Vagina (tissue), 2 donors: ENCODE results near the gene MAST2. TPM values are rescaled to one million over a fixed set of nuclear protein-coding genes. Genes with fewer than 3 reads are reported as not detected.

Experiments used
- DNase-seq, 2 donors: peaks; one replicate each; pipeline ENCODE4 v3.0.0-alpha.2; 2017; ENCODE audit errors: extremely low spot score in 2 of 2
- H3K27ac ChIP-seq: fragments of 200-600 bp; sonication (generic); one replicate; pipeline ENCODE4 v1.5.1; 2019
- H3K27me3 ChIP-seq: fragments of 200-600 bp; sonication (generic); one replicate; pipeline ENCODE4 v1.5.1; 2019
- H3K36me3 ChIP-seq, 2 donors: fragments of 200-600 bp; sonication (generic); one replicate each; pipeline ENCODE4 v1.5.1; 2017 to 2019
- H3K4me1 ChIP-seq: fragments of 200-600 bp; sonication (generic); one replicate; pipeline ENCODE4 v1.5.1; 2019
- H3K4me3 ChIP-seq, 2 donors: fragments of 200-600 bp; sonication (generic); 1 replicate in 1 of 2; 2 replicates in 1 of 2; pipeline ENCODE4 v1.5.1; 2016 to 2019
- H3K9me3 ChIP-seq: fragments of 200-600 bp; sonication (generic); one replicate; pipeline ENCODE4 v1.5.1; 2019
- POLR2A ChIP-seq, 2 donors: fragments of 450-650 bp; IDR thresholded peaks; one replicate each; pipeline ENCODE4 v1.6.1; 2017; ENCODE audit warnings: antibody characterized with exemption in 2 of 2, mild to moderate bottlenecking in 2 of 2, moderate library complexity in 2 of 2
- POLR2AphosphoS5 ChIP-seq, 2 donors: sonication (generic); formaldehyde crosslinking; IDR thresholded peaks; one replicate each; pipeline ENCODE4 v1.9.0; 2017; ENCODE audit warnings: antibody characterized with exemption in 2 of 2, mild to moderate bottlenecking in 2 of 2, low read depth in 1 of 2; ENCODE audit not compliant: insufficient read depth in 1 of 2
- intact Hi-C: fragments of 100-400 bp; cut with DNase I; formaldehyde crosslinking; loops from one replicate; pipeline ENCODE4 v1.15.1; 2023
- total RNA-seq: library from RNA; depleted of rRNA; stranded (reverse); fragments of >200 nt; gene quantifications from one replicate; pipeline ENCODE4 v1.2.3, GENCODE V29; 2016
- TF ChIP-seq, protein P1 (sequence below), 3 experiments: fragments of 450-650 bp in 2 of 3; fragments of 200-600 bp in 1 of 3; sonication (generic) in 1 of 3; IDR thresholded peaks; one replicate each; pipeline ENCODE4 v1.5.1; 2017 to 2019; ENCODE audit warnings: antibody characterized with exemption in 3 of 3, mild to moderate bottlenecking in 2 of 3, moderate library complexity in 2 of 3

Gene MAST2
- total RNA-seq, 1 donor from 2014 or later: 28.2 TPM

DNA sequence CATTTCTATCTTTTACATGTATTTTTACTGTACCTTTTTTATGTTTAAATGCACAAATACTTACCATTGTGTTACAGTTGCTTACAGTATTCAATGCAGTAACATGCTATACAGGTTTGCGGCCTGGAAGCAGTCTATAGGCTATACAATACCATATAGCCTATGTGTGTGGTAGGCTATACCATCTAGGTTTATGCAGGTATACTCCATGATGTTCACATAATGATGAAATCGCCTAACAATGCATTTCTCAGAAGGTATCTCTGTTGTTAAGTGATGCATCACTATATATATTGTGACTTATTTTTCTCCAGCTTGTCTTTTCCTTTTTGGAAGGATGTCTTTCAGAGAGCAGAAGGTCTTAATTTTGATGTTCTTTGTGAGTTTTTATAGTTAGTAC, 103.5 kb downstream of the MAST2 start:
- no peaks in the 10 kb centered on the region for H3K36me3 ChIP-seq
- no peak overlapping the region for H3K27ac ChIP-seq
- H3K9me3 ChIP-seq: no peaks in the 10 kb centered on the region
- H3K4me1 ChIP-seq: no peaks in the 10 kb centered on the region
- no peak overlapping the region for H3K4me3 ChIP-seq
- DNase-seq: no peak
- intact Hi-C loops: no loop called here
- no peak for TF ChIP-seq POLR2A (IDR thresholded peaks at IDR 0.05)
- TF ChIP-seq, protein P1, sequence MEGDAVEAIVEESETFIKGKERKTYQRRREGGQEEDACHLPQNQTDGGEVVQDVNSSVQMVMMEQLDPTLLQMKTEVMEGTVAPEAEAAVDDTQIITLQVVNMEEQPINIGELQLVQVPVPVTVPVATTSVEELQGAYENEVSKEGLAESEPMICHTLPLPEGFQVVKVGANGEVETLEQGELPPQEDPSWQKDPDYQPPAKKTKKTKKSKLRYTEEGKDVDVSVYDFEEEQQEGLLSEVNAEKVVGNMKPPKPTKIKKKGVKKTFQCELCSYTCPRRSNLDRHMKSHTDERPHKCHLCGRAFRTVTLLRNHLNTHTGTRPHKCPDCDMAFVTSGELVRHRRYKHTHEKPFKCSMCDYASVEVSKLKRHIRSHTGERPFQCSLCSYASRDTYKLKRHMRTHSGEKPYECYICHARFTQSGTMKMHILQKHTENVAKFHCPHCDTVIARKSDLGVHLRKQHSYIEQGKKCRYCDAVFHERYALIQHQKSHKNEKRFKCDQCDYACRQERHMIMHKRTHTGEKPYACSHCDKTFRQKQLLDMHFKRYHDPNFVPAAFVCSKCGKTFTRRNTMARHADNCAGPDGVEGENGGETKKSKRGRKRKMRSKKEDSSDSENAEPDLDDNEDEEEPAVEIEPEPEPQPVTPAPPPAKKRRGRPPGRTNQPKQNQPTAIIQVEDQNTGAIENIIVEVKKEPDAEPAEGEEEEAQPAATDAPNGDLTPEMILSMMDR (IDR thresholded peaks at IDR 0.05): no peak
- no peak for TF ChIP-seq POLR2AphosphoS5 (IDR thresholded peaks at IDR 0.05; ENCODE audit: insufficient read depth in 1 of 2, low read depth in 1 of 2)
- H3K27me3 ChIP-seq: no peaks in the 10 kb centered on the region

DNA sequence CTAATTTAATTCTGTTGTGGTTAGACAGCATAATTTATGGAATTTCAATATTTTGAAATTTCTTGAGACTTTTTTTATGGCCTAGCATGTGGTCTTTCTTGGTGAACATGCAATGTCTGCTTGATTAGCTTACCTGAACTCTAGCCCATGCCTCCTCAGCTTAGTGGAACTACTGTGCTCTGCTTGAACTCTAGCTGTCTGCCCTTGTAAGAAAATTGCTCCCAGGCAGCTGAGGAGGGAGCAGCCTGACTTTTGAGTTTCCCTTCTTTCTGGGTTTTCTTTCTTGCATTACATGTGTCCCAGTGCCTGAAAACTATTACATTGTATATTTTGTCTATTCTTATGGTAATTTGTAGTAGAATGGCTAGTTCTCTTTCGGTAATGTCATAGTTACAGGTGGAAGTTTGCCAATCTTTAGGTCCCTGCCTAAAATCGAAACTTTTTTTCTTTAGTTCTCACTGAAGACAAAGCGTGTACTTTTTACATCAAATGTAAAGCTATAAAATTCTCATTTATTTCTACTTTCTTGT, 105.3 kb downstream of the MAST2 start:
- DNase-seq: no peak
- Histone ChIP-seq H3K36me3 (no peaks in the 10 kb centered on the region), H3K4me3 (no peak overlapping the region), H3K9me3 (no peaks in the 10 kb centered on the region), H3K27ac (no peak overlapping the region), H3K4me1 (peaks cover 10% of the 10 kb centered on the region), H3K27me3 (no peaks in the 10 kb centered on the region)
- intact Hi-C loops: no loop called here
- TF ChIP-seq POLR2AphosphoS5 (IDR thresholded peaks at IDR 0.05; ENCODE audit: insufficient read depth in 1 of 2, low read depth in 1 of 2) (no peak), POLR2A (IDR thresholded peaks at IDR 0.05) (no peak)
- TF ChIP-seq, protein P1 (IDR thresholded peaks at IDR 0.05): no peak

DNA sequence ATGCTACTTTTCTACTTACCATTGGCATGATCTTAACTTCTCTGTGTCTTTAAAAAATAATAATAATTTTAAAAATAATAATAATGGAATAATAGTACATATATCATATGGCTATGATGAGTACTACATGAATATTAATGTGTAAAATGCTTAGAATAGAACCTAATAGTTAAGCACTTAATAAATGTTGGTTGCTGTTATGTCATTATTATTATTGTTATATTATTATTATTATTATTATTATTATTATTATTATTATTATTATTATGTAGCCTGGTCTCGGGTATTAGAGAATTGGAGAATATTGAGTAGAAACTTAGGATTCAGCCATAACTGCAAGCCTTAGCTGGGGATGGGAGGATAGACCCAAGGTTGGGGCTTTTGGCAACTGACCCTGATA, 108.2 kb downstream of the MAST2 start:
- Histone ChIP-seq H3K27ac (no peak overlapping the region), H3K4me1 (peaks cover 10% of the 10 kb centered on the region), H3K36me3 (no peaks in the 10 kb centered on the region), H3K9me3 (no peaks in the 10 kb centered on the region), H3K27me3 (no peaks in the 10 kb centered on the region), H3K4me3 (no peak overlapping the region)
- intact Hi-C loops: no loop called here
- TF ChIP-seq, protein P1 (IDR thresholded peaks at IDR 0.05): no peak
- TF ChIP-seq POLR2AphosphoS5 (IDR thresholded peaks at IDR 0.05; ENCODE audit: insufficient read depth in 1 of 2, low read depth in 1 of 2) (no peak), POLR2A (IDR thresholded peaks at IDR 0.05) (no peak)
- no peak for DNase-seq

DNA sequence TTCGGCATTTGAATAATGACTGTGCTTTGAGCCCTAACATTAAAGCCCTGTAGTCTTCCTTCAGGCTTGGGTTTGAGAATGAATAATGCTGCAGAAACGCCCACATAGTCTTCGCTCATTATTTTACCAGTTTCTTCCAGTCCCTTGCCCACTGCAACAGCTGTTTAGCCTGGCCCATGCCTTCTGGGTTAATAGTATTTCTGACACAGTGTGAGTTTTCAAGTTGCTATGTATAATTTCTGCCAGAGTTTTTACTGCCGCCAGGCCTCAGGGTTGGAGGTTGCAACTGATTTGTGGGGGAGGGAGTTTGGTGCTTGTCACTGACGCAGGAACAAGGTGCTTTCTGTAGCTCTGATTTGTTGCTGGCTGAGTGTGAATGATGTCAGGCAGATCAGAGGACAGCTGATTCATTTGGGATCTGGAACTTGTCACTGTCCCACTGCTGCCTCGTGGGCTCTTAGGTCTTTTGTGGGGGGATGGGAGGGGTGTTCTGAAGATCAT, 109.8 kb downstream of the MAST2 start:
- peak overlapping the region; percentile 41 for H3K27ac ChIP-seq
- intact Hi-C loops: no loop called here
- H3K27me3 ChIP-seq: no peaks in the 10 kb centered on the region
- TF ChIP-seq POLR2A (IDR thresholded peaks at IDR 0.05): no peak
- peak; percentile 19 to 48 for TF ChIP-seq POLR2AphosphoS5 (IDR thresholded peaks at IDR 0.05; ENCODE audit: insufficient read depth in 1 of 2, low read depth in 1 of 2)
- no peak overlapping the region for H3K4me3 ChIP-seq
- peaks cover 10% of the 10 kb centered on the region for H3K4me1 ChIP-seq
- H3K9me3 ChIP-seq: no peaks in the 10 kb centered on the region
- H3K36me3 ChIP-seq: no peaks in the 10 kb centered on the region
- peak in 1 of 2 donors; percentile 89 for DNase-seq

DNA sequence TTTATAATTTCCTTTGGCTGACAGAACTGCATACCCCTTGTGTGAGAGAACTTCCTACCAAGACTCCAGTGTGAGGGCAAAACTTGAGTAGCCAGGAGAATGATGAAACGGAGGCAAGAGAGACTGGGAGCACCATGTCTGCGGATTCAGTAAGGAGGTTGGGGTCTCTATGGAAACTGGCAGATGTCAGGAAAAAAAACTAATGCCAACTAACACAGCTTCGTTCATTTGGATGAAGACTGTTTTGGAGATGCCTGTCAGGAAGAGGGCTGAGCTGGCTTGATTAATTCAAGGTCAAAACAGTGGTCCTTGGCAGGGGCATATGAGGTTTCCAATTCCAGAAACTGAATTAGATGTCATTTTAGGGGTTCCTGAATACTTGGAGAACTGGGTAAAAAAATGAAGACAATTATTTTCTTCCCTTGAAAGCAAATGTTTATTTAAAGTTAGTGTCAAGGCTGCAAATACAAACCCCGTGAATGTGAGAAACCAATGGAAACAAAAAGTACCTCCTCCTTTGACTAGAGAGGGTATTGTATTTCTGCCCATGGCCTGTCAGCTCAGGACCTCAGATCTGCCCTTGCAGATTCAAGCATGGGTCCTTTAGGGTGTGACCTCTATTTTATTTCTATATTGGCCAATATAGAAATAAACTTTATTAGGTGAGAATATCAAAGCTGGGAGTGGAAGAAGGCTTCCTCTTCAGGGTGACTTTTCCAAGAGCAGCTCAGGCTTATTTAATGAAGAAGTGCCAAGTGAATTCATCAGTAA, 110.5 kb downstream of the MAST2 start:
- TF ChIP-seq, protein P1 (IDR thresholded peaks at IDR 0.05): no peak
- H3K4me1 ChIP-seq: peaks cover 10% of the 10 kb centered on the region
- intact Hi-C loops: no loop called here

More for the DNA sequence above, 110.5 kb downstream of the MAST2 start:
- Histone ChIP-seq H3K27me3 (no peaks in the 10 kb centered on the region), H3K36me3 (no peaks in the 10 kb centered on the region), H3K27ac (peak overlapping the region; percentile 41), H3K4me3 (no peak overlapping the region), H3K9me3 (no peaks in the 10 kb centered on the region)
- no peak for DNase-seq
